Measurements from ENCODE around the gene RIPPLY3. TPM values are rescaled to one million over a fixed set of nuclear protein-coding genes. Genes with fewer than 3 reads are reported as not detected.

Gene RIPPLY3, protein sequence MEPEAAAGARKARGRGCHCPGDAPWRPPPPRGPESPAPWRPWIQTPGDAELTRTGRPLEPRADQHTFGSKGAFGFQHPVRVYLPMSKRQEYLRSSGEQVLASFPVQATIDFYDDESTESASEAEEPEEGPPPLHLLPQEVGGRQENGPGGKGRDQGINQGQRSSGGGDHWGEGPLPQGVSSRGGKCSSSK
- total RNA-seq (2014; rRNA removed; shearing (Covaris generic); ENCODE audit: low replicate concordance), result not detected in 2 replicates

DNA sequence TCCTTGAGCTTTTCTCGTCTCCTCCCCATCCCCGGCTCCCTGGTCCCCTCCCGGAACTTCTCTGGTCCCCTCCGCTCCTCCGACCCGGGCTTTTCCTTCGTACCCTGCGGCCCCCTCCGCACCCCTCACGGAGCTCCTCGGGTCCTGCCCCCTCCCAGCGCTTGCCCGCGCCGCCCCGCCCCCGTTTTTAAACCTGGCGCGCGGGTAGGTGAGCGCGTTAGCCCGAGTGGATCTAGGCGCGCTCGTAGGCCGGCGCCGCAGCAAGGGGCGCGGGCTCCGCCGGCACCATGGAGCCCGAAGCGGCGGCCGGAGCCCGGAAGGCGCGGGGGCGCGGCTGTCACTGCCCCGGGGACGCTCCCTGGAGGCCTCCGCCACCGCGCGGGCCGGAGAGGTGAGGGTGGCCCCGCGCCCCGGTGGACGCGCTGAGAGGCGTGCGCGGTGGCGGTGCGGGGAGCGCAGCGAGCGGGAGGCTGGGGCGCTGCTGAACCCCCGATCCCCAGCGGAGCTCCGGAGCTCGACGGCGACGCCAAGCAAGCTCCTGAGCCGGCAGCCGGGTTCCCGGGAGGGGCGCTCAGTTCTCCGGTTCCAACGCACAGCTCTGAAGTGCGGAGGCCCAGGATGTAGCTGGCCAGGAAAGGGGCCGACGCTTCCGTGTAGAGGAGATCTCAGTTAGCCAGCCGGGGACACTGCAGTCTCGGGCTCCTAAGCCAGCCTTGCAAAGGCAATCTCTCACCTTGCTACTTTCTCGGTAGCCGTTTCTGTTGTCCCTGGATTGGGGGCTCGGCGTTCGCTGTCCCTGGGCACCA lies at the start of gene RIPPLY3:
TSS of gene RIPPLY3 (plus strand) at position 217 of the 806 bp plus-strand sequence. CDS start at position 288, 71 bp downstream.
- DNase-seq (ENCODE audit: low read depth), result no peak
- in situ Hi-C loops (cut with HindIII; ENCODE audit: low pct_unique_long_range_greater_than_20kb, low sequenced_read_pairs), result no loop called here

DNA sequence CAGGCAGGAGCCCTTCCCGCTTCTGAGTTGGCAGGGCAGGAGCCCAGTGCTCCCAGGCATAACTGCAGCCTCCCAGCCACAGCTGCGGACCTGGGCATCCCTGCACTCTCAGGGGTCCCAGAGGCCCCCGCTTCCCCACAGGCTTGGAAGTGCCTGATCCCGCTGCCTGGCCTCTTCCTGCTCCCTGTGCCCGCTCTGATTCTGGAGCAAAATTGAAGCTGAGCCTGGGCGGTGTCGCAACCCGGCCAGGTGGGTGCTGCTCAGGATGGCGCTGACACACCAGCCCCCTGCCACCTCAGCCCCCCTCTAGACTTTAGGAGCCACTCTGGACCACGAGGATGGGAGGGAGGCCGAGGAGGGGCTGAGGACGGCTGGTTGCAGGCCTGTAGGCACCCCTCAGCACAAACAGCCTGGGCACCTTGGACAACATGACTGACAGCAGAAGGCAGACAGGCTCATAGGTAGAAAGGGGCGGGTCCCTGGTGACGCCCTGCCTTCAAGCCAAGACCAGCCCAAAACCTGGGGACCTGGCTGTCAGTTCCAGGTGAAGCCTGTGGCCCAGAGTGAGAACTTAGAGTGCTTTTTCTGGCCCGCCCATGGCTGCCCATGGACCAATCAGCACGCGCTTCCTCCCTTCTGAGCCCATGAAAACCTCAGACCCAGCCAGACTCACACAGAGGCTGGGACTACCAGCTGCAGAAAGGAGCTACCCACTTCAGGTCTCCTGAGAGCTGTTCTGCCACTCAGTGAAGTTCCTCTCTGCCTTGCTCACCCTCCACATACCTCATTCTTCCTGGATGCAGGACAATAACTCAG lies 47.3 kb upstream of the RIPPLY3 start:
- in situ Hi-C loops (cut with HindIII; ENCODE audit: low pct_unique_long_range_greater_than_20kb, low sequenced_read_pairs), result no loop called here
- no peak for DNase-seq (ENCODE audit: low read depth)

DNA sequence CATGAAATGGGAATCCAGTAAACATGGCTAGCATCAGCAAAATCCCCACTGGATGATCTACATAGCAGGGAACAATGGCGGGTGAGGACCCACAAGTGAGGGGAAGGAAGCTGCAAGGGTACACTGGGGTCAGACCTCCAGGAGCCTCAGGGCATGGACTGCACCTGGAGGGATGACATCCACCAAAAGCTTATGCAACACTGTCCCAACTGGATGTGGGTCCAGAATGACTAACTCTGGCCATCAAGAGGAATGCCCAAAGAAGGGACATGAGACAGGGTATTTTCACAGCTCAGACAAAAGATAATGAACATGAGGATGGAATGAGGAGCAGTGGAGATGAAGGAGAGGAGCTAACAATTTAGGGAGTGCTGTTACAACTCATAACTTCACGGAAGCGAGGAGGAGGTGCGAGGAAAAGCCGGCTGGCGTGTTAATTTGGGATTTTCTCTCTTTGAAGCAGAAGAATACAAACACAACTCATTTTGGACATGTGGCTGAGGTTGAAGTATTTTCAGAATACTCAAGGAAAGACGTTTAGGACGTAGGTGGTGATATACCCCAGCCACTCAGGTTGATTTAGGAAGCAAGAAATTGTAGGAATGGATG lies 45.7 kb upstream of the RIPPLY3 start:
- no peak for DNase-seq (ENCODE audit: low read depth)

DNA sequence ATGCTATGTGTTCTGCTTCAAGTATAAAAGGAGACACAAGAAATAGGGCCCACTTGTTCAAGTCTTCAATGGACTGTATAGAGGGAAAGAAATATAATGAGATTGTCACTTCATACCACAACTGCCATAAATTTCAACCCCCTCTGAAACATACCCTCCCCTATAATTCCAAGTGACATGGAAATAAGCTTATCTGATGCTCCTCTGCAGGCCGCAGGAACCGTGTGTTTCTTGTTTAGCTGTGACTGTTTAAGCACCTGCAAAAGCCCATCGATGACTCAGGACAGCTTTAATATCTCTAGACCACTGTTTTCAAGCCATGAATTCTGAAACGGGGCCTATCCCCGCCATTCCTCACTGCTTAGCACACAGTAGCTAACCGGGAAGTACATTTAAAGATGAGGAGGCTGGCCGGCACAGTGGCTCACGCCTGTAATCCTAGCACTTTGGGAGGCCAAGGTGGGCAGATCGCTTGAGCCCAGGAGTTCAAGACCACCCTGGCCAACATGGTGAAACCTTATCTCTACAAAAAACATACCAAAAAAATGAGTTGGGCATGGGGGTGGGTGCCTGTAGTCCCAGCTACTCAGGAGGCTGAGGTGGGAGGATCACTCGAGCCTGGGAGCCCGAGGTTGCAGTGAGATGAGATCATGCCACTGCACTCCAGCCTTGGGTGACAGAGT lies 44.3 kb upstream of the RIPPLY3 start:
- in situ Hi-C loops (cut with HindIII; ENCODE audit: low pct_unique_long_range_greater_than_20kb, low sequenced_read_pairs), result no loop called here
- no peak for DNase-seq (ENCODE audit: low read depth)

More for the DNA sequence above, 45.7 kb upstream of the RIPPLY3 start:
- in situ Hi-C loops (cut with HindIII; ENCODE audit: low pct_unique_long_range_greater_than_20kb, low sequenced_read_pairs), result no loop called here

DNA sequence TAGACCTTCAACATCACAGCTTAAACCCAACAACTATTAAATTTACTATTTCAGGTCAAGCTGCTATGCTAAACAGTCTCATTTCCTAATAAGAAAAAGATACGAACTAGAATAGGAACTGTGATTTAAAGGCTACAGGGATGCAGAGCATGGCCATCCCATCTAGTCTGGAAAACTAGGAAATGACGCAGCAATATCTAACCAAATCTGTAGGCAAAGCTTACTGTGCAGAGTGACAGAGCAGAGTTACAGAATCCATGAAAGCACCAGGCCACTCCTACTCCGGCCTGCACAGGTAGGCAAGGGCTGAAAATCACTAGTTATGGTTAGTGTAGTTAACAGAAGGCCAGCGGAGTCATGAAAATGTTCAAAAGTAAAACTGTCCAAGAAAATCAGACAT lies 42.1 kb upstream of the RIPPLY3 start:
- in situ Hi-C loops (cut with HindIII; ENCODE audit: low pct_unique_long_range_greater_than_20kb, low sequenced_read_pairs), result no loop called here
- no peak for DNase-seq (ENCODE audit: low read depth)

GRCh38 chr21:36964827-36965719 lies 41.4 kb upstream of the RIPPLY3 start:
- in situ Hi-C loops (cut with HindIII; ENCODE audit: low pct_unique_long_range_greater_than_20kb, low sequenced_read_pairs), result no loop called here
- DNase-seq (ENCODE audit: low read depth), result no peak

GRCh38 chr21:36965720-36966065 lies 40.8 kb upstream of the RIPPLY3 start:
- DNase-seq (ENCODE audit: low read depth), result no peak
- in situ Hi-C loops (cut with HindIII; ENCODE audit: low pct_unique_long_range_greater_than_20kb, low sequenced_read_pairs), result no loop called here

GRCh38 chr21:36966066-36966820 lies 40.3 kb upstream of the RIPPLY3 start, which contains the start of gene HLCS:
Gene HLCS, minus strand, starts transcription at chr21:36966669. Its CDS starts 31 bp downstream, at chr21:36966638.
- in situ Hi-C loops (cut with HindIII; ENCODE audit: low pct_unique_long_range_greater_than_20kb, low sequenced_read_pairs), result no loop called here
- peak; percentile 83 for DNase-seq (ENCODE audit: low read depth)

DNA sequence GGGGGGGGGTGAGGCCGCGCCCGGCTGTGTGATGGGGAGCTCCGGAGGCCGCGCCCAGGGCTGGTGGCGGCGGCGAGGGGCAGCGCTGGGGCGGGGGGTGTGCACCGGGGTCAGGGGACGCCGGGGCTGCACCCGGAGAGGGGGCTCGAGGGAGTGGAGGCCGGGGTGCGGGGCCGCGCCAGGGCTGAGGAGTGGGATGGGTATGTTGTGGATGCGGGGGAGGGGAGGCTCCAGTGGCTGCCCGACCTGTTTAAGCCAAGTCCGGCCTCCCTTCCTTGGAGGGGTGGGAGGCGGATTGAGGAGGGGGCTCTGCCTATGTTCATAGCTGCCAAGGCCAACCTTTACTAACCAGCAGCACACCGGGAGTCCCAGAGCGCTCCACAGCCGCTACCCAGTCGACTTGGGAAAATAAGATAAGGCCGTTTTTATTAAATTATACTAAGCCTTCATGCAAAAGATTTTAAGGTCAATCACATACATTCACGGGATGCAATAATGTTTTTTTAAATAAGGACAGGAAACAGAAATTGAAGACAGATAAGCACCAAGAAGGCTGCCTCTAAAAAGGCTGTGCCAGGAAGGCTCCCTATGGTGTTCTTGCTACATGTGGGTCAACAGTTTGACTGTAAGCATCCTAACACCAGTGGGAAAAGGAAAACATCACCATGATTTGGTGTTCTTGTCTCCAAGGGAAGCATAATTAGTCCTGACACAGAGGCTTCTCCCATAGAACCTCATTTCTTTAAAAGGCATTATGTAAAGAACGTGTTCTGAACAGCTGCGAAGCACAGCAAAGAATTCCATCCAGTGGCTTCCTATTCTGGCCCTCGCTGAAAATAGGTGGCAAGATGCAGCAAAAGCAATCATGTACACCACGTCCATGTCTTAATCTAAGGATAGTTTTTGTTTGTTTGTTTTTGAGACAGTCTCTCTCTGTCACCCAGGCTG lies 39.4 kb upstream of the RIPPLY3 start:
- in situ Hi-C loops (cut with HindIII; ENCODE audit: low pct_unique_long_range_greater_than_20kb, low sequenced_read_pairs), result no loop called here
- DNase-seq (ENCODE audit: low read depth), result peak; percentile 34

DNA sequence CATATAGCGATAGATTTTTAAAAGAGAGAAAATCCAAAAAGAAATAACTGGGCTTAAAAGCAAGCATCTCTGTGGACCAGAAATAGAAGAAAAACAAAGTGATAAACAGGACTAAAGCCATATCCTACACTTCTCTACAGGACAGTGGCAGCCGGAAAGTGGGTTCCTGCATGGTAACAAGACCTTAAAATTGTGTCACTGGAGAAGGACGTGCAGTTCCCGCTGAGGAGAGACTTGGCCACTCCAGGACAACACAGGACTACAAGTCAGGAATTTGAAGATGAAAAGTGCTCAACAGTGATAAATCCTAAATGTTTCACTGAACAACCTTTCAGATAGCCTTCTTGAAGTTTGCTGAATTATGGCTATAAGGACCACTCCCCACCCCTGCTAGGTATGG lies 38.1 kb upstream of the RIPPLY3 start:
- in situ Hi-C loops (cut with HindIII; ENCODE audit: low pct_unique_long_range_greater_than_20kb, low sequenced_read_pairs), result no loop called here
- no peak for DNase-seq (ENCODE audit: low read depth)

DNA sequence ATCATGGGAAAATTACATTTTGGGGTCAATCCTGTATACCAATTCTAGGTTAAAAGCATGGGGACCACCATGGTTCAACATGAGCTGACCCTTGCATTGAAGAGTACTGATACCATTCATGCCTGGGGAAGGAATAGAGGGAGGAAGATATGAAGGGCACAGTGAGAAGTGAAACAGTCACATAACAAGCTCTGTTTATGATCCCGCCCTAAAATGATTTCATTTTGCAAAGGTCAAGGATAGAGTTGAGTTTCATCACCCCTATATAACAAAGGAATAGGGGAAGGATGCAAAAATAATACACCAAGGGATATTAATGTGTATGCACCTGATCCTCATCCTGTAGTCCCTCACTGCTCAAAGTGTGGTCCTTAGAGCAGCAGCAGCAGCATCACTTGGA lies 37.5 kb upstream of the RIPPLY3 start:
- no peak for DNase-seq (ENCODE audit: low read depth)
- in situ Hi-C loops (cut with HindIII; ENCODE audit: low pct_unique_long_range_greater_than_20kb, low sequenced_read_pairs), result no loop called here

DNA sequence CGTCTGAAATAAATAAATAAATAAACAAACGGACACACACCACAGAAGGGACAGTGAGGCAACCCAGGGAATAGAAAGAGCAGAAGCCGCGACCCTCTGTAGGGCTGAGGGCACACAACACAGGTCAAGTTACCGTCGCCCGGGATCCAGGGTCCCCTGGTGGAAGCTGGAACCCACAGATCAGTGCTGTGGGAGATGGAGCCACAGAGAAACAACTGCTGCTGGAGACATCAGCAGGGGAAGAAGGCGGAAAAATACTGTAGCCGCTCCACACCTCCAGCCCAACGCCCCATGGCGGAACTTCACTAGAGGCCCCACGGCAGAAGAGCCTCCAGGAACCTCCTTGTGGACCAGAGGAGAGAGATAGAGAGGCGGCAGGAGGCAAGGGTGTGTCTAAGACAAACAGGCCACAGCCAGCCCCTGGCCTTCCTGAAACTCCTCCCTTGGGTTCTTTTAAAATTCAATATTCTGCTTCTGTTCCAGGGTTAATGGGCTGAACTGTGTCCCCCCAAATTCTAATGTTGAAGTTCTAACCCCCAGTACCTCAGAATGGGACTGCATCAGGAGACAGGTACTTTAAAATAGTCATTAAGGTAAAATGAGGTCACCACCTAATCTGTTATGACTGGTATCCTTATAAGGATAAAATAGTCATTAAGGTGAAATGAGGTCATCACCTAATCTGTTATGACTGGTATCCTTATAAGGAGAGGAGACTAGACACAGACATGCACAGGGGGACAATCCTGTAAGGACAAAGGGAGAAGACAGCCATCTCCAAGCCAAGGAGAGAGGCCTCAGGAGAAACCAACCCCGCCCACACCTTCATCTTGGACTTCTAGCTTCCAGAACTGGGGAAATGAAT lies 32.3 kb upstream of the RIPPLY3 start:
- DNase-seq (ENCODE audit: low read depth), result peak; percentile 24
- in situ Hi-C loops (cut with HindIII; ENCODE audit: low pct_unique_long_range_greater_than_20kb, low sequenced_read_pairs), result no loop called here

DNA sequence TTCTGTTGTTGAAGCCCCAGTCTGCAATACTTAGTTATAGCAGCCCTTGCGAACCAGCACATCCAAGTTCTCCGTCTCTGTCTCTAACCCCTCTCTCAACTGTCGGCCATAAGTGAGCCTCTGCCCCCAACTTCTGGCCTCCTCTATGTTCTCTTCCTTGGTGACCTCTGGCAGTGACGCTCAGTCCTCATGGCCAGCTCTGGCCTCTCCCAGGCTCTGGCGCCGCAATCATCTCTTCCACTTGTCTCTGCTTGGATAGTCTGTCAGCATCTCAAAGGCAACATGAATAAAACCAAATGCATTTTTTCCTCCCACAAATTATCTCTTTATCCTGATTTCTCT lies 31.7 kb upstream of the RIPPLY3 start:
- in situ Hi-C loops (cut with HindIII; ENCODE audit: low pct_unique_long_range_greater_than_20kb, low sequenced_read_pairs), result no loop called here

DNA sequence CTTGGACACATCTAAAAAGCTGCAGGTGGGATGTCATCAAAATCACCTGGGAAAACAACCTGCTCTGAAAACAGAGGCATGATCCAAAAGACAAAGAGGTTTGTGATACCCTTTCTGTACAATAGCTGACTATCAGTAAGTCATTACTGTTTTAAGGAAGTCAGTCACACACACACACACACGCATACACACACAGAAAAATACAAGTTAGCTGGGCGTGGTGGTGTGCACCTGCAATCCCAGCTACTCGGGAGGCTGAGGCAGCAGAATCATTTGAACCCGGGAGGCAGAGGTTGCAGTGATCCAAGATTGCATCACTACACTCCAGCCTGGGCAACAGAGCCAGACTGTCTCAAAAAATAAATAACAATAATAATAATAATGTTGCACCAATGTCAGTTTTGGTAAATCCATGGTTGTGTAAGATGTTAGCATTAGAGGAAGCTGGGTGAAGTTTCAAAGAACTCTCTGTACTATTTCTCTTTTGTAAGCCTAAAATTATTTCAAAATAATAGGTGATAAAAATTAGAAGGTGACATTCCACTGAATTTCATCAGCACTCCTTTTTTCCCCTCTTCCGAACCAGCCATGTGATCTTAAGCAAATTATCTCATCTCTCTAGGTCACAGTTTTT lies 30.2 kb upstream of the RIPPLY3 start:
- DNase-seq (ENCODE audit: low read depth), result no peak
- in situ Hi-C loops (cut with HindIII; ENCODE audit: low pct_unique_long_range_greater_than_20kb, low sequenced_read_pairs), result no loop called here

More for the DNA sequence above, 31.7 kb upstream of the RIPPLY3 start:
- no peak for DNase-seq (ENCODE audit: low read depth)
